ENCODE results near the gene ITM2C. TPM values are rescaled to one million over a fixed set of nuclear protein-coding genes. Genes with fewer than 3 reads are reported as not detected.

Gene ITM2C
- total RNA-seq, 5 donors from 2014 or later (not counting 1 experiment from before 2014, with no cell fraction given), result 21.9 to 41.2 (median 34.8) TPM

DNA sequence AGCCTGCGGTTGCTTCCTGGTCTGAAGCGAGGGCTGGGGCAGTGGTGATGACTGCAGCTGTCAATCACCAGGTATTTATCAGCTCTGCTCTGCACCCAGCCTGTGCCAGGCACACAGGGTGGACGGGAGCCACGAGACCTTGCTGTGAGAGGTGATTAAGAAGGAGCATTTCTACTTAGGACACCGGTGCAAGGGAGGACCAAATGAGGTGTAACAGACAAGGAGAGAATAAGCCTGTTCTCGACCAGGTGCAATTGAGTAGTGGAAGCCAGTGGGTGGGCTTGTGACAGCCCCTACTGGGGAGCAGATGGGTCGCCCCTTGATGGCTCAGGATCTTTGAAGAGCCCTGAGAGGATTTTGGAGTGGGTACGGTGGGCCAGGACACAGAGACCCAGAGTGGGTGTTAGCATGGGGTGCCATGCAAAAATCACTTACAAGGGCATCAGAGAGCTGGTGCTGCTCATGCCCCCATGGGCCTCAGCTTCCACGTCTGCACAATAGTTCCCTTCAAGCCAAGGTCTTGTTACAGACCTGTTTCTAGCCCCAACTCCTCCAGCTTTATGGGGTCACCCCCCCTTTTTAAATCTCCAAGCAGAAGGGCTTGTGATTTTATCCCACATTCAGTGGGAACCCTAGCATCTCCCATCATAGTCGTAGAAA is 35.7 kb downstream of the ITM2C start:
- H3K4me3 Mint-ChIP-seq, result no peak overlapping the region
- H3K9me3 Mint-ChIP-seq, result no peaks in the 10 kb centered on the region
- no peaks in the 10 kb centered on the region for H3K9me3 ChIP-seq
- ChIA-PET POLR2A (no interaction called here), CTCF (interaction anchor here in 1 of 2 donors (0.6 kb wide), 1 partner anchor 87 kb away, joined by 3 read pairs; no protein-coding TSS in a partner anchor)
- H3K36me3 Mint-ChIP-seq, result no peaks in the 10 kb centered on the region
- H3K27me3 ChIP-seq (replicated peaks in 1 of 2; ENCODE audit: control insufficient read depth in 2 of 2, extremely low read depth in 1 of 2, insufficient read depth in 2 of 2, low read length in 1 of 2), result peaks cover 0 to 32% of the 10 kb centered on the region in 2 experiments
- no peak overlapping the region for H3K27ac ChIP-seq (ENCODE audit: low read length)
- DNase-seq (peak in 1 of 35 experiments; percentile 19), ATAC-seq (replicated peaks in 1 of 4) (no peak)
- no peak overlapping the region for H3K27ac Mint-ChIP-seq
- peaks cover 5 to 15% of the 10 kb centered on the region in 2 donors for H3K27me3 Mint-ChIP-seq
- peaks cover 18 to 26% (median 25%) of the 10 kb centered on the region in 3 donors for H3K4me1 Mint-ChIP-seq
- WGBS (ENCODE audit: insufficient coverage), result 88% methylated on average over 7 of the region's 10 CpGs
- H3K4me1 ChIP-seq (ENCODE audit: control insufficient read depth in 1 of 2, extremely low read depth in 1 of 2, insufficient read depth in 2 of 2, low read length in 2 of 2), result peaks cover 3 to 21% of the 10 kb centered on the region in 2 experiments
- no peak overlapping the region for H3K4me3 ChIP-seq (ENCODE audit: control insufficient read depth in 1 of 2, extremely low read depth in 1 of 2, low read length in 1 of 2)
- no peaks in the 10 kb centered on the region for H3K36me3 ChIP-seq (ENCODE audit: control insufficient read depth in 2 of 2, extremely low read depth in 1 of 2, insufficient read depth in 1 of 2, low read length in 1 of 2)

DNA sequence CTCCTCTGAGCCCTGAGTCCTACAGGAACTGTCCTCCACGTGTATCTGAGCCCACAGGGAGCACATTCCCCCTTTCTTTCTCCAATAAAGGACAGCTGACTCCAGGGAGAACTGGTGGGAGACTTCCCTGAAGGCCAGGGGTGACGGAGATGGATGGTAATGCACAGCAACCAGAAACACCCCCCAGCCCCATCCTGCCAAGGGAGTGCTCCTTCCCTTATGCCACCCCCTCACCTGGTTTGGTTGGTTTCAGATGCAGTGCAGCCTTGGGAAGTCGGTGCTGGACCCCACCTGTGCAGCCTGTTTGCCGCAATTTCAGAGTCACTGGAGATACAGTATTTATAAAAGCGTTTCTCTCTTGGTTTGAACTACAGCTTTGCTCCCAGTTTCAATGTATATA is 36.3 kb downstream of the ITM2C start:
- H3K4me3 ChIP-seq (ENCODE audit: control insufficient read depth in 1 of 2, extremely low read depth in 1 of 2, low read length in 1 of 2), result no peak overlapping the region
- H3K27me3 ChIP-seq (replicated peaks in 1 of 2; ENCODE audit: control insufficient read depth in 2 of 2, extremely low read depth in 1 of 2, insufficient read depth in 2 of 2, low read length in 1 of 2), result peaks cover 0 to 30% of the 10 kb centered on the region in 2 experiments
- DNase-seq, result peak in 1 of 35 experiments; percentile 9
- ATAC-seq (replicated peaks in 1 of 4), result no peak
- no peaks in the 10 kb centered on the region for H3K9me3 Mint-ChIP-seq
- H3K36me3 Mint-ChIP-seq, result no peaks in the 10 kb centered on the region
- CTCF ChIA-PET, result interaction anchor here in 1 of 2 donors (0.6 kb wide), 1 partner anchor 87 kb away, joined by 3 read pairs; no protein-coding TSS in a partner anchor
- H3K4me1 ChIP-seq (ENCODE audit: control insufficient read depth in 1 of 2, extremely low read depth in 1 of 2, insufficient read depth in 2 of 2, low read length in 2 of 2), result peaks cover 8 to 25% of the 10 kb centered on the region in 2 experiments
- no peak overlapping the region for H3K27ac Mint-ChIP-seq
- no peaks in the 10 kb centered on the region for H3K36me3 ChIP-seq (ENCODE audit: control insufficient read depth in 2 of 2, extremely low read depth in 1 of 2, insufficient read depth in 1 of 2, low read length in 1 of 2)
- H3K27me3 Mint-ChIP-seq, result peaks cover 5 to 15% of the 10 kb centered on the region in 2 donors
- H3K9me3 ChIP-seq, result no peaks in the 10 kb centered on the region
- no peak overlapping the region for H3K27ac ChIP-seq (ENCODE audit: low read length)
- 89% methylated on average over 3 of the region's 5 CpGs for WGBS (ENCODE audit: insufficient coverage)
- POLR2A ChIA-PET, result no interaction called here
- no peak overlapping the region for H3K4me3 Mint-ChIP-seq
- peaks cover 23 to 31% (median 29%) of the 10 kb centered on the region in 3 donors for H3K4me1 Mint-ChIP-seq

DNA sequence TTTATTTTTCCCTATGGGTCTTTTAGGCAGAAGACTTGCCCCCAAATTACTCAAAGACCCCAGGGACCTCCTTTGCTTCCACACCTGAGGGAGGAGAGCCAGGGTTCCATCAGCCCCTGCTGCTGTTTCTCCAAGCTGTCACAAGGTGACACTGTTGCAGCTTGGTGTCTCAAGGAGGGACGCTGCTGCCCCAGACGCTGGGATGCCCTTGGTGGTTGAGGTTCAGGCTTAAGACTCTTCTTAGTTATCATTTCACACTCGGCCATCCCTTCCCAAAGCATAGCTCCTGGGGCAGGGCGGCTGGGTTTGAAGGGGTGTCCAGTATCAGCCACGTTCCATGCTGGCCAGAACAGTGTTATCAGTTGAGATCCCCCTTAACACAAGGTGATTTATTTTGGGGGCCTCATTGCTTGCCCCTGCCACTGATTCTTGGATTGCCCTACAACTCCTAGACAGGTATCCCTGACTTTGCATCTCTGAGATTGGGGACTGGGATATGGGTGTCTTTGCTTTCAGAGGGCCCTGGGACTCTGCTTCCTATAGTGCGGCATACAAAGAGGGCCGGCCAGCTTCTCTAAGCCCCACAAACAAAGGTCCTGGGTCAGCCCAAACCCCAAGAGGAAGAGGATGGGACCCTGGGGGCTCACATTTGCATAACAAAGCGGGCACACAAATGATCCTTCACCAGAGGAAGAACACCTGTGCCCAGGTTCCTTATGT is 37.6 kb downstream of the ITM2C start:
- Histone ChIP-seq H3K4me1 (ENCODE audit: control insufficient read depth in 1 of 2, extremely low read depth in 1 of 2, insufficient read depth in 2 of 2, low read length in 2 of 2) (peaks cover 8 to 23% of the 10 kb centered on the region in 2 experiments), H3K27me3 (replicated peaks in 1 of 2; ENCODE audit: control insufficient read depth in 2 of 2, extremely low read depth in 1 of 2, insufficient read depth in 2 of 2, low read length in 1 of 2) (peaks cover 0 to 22% of the 10 kb centered on the region in 2 experiments), H3K27ac (ENCODE audit: low read length) (no peak overlapping the region), H3K4me3 (ENCODE audit: control insufficient read depth in 1 of 2, extremely low read depth in 1 of 2, low read length in 1 of 2) (no peak overlapping the region), H3K36me3 (ENCODE audit: control insufficient read depth in 2 of 2, extremely low read depth in 1 of 2, insufficient read depth in 1 of 2, low read length in 1 of 2) (no peaks in the 10 kb centered on the region), H3K9me3 (no peaks in the 10 kb centered on the region)
- peaks cover 0 to 7% of the 10 kb centered on the region in 2 donors for H3K27me3 Mint-ChIP-seq
- ChIA-PET CTCF (interaction anchor here (0.7 to 2.4 kb wide), 6 partner anchors 18 to 87 kb away, joined by 3 to 16 read pairs (median 4); no protein-coding TSS in a partner anchor), POLR2A (no interaction called here)
- peaks cover 29 to 32% (median 29%) of the 10 kb centered on the region in 3 donors for H3K4me1 Mint-ChIP-seq
- 69% methylated on average over 6 of the region's 8 CpGs for WGBS (ENCODE audit: insufficient coverage)
- H3K27ac Mint-ChIP-seq, result no peak overlapping the region
- DNase-seq (peak in 22 of 35 experiments; percentile 15 to 65 (median 42)), ATAC-seq (replicated peaks in 1 of 4) (peak in 1 of 4 experiments; percentile 38)
- H3K9me3 Mint-ChIP-seq, result no peaks in the 10 kb centered on the region
- H3K4me3 Mint-ChIP-seq, result no peak overlapping the region
- peaks cover 2% of the 10 kb centered on the region for H3K36me3 Mint-ChIP-seq

DNA sequence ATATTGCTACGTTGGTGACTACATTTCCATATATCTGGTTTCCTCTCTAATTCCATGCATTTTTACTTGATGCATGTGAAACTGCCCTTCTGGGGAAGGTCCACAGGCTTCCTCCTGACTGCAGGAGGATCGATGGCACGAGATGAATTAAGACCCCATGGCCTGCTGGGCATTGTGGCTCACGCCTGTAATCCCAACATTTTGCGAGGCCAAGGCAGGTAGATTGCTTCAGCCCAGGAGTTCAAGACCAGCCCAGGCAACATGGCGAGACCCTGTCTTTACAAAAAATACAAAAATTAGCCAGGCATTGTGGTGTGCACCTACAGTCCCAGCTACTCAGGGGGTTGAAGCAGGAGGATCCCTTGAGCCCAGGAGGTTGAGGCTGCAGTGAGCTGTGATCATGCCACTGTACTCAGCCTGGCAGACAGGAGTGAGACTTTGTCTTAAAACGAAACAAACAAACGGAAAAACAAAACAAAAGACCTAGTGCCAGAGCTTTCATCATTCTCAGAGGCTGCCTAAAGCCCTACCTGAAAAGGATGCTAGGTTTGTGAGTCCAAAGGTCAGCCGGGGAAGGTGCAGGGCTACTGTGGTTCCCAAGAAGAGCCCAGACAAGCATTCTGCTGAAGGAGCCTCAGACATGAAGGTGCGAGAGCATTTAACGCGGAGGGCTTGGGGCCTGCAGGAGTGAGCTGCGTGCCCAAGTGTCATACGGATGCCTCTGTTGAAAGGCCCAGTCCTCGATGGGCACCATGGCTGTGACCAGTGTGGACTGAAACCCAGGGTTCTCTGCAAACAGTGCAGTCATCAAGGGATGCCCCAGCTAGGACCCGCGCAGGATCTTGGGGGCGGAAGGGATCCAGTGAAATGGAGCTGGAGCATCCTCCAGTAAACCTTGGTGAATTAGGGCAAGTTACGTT is 38.7 kb downstream of the ITM2C start:
- DNase-seq (peak in 1 of 35 experiments; percentile 19), ATAC-seq (replicated peaks in 1 of 4) (no peak)
- Mint-ChIP-seq H3K9me3 (no peaks in the 10 kb centered on the region), H3K4me3 (no peak overlapping the region), H3K27ac (no peak overlapping the region), H3K36me3 (peaks cover 2% of the 10 kb centered on the region), H3K27me3 (peaks cover 0 to 7% of the 10 kb centered on the region in 2 donors), H3K4me1 (peaks cover 33 to 36% (median 34%) of the 10 kb centered on the region in 3 donors)
- Histone ChIP-seq H3K27me3 (replicated peaks in 1 of 2; ENCODE audit: control insufficient read depth in 2 of 2, extremely low read depth in 1 of 2, insufficient read depth in 2 of 2, low read length in 1 of 2) (peaks cover 0 to 21% of the 10 kb centered on the region in 2 experiments), H3K4me1 (ENCODE audit: control insufficient read depth in 1 of 2, extremely low read depth in 1 of 2, insufficient read depth in 2 of 2, low read length in 2 of 2) (peaks cover 8 to 23% of the 10 kb centered on the region in 2 experiments), H3K36me3 (ENCODE audit: control insufficient read depth in 2 of 2, extremely low read depth in 1 of 2, insufficient read depth in 1 of 2, low read length in 1 of 2) (no peaks in the 10 kb centered on the region), H3K9me3 (no peaks in the 10 kb centered on the region), H3K4me3 (ENCODE audit: control insufficient read depth in 1 of 2, extremely low read depth in 1 of 2, low read length in 1 of 2) (no peak overlapping the region), H3K27ac (ENCODE audit: low read length) (no peak overlapping the region)
- POLR2A ChIA-PET, result no interaction called here
- CTCF ChIA-PET, result interaction anchor here (1.4 to 2.4 kb wide), 2 partner anchors 82 to 83 kb away, joined by 3 to 16 read pairs; no protein-coding TSS in a partner anchor
- WGBS (ENCODE audit: insufficient coverage), result 90% methylated on average over 15 of the region's 19 CpGs

DNA sequence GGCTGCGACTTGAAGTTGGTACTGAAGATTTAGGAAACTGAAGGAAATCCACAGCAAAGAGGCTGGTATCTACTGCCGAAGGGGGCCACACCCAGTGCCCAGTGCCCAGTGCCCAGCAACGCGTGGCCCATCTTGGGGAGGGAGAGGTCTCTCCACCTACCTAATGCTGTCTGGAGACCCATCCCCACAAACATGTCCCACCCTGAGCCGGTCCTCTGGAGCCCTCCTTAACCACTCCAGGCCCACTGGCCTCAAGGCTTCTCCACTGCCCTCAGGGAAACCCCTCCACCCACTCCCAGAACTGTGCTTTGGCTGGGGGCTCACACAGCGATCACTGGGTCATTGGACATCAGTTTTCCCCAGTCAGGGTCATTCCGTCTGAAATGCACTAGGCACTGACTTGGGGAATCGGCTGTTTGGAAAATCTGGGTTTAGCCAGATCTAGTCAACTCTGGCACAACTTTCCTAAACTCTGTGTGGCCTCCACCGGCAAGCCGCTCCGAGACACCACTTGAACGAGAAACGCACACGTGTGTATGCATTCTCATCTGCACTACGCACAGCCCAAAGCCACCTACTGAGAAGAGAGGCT is 40.2 kb downstream of the ITM2C start:
- Mint-ChIP-seq H3K4me3 (peak overlapping the region in 2 of 3 donors; percentile 11 to 58), H3K27ac (peak overlapping the region; percentile 67 to 81), H3K4me1 (peaks cover 39 to 46% (median 40%) of the 10 kb centered on the region in 3 donors), H3K9me3 (no peaks in the 10 kb centered on the region), H3K27me3 (peaks cover 0 to 5% of the 10 kb centered on the region in 2 donors), H3K36me3 (peaks cover 2% of the 10 kb centered on the region)
- Histone ChIP-seq H3K27me3 (replicated peaks in 1 of 2; ENCODE audit: control insufficient read depth in 2 of 2, extremely low read depth in 1 of 2, insufficient read depth in 2 of 2, low read length in 1 of 2) (peaks cover 0 to 18% of the 10 kb centered on the region in 2 experiments), H3K4me3 (ENCODE audit: control insufficient read depth in 1 of 2, extremely low read depth in 1 of 2, low read length in 1 of 2) (no peak overlapping the region), H3K27ac (ENCODE audit: low read length) (no peak overlapping the region), H3K9me3 (no peaks in the 10 kb centered on the region), H3K4me1 (ENCODE audit: control insufficient read depth in 1 of 2, extremely low read depth in 1 of 2, insufficient read depth in 2 of 2, low read length in 2 of 2) (peaks cover 8 to 27% of the 10 kb centered on the region in 2 experiments), H3K36me3 (ENCODE audit: control insufficient read depth in 2 of 2, extremely low read depth in 1 of 2, insufficient read depth in 1 of 2, low read length in 1 of 2) (peaks cover 2 to 6% of the 10 kb centered on the region in 2 donors)
- ATAC-seq (replicated peaks in 1 of 4) (no peak), DNase-seq (peak in 1 of 35 experiments; percentile 13)
- 59% methylated on average over 10 of the region's 15 CpGs for WGBS (ENCODE audit: insufficient coverage)
- CTCF ChIA-PET, result interaction anchor here in 1 of 2 donors (0.9 kb wide), 1 partner anchor 81 kb away, joined by 4 read pairs; no protein-coding TSS in a partner anchor
- POLR2A ChIA-PET, result no interaction called here
